BE2C (cell line): ENCODE data around the gene SLC39A9.
A peak's percentile ranks its signal among the peaks of the same experiment; 100 is the strongest.

Source experiments
- DNase-seq: peaks from one replicate; pipeline ENCODE4 v3.0.0-alpha.2; 2020
- H3K27me3 ChIP-seq: fragments of 250-450 bp; sonication (Bioruptor Pico); 2 replicates; pipeline ENCODE4 v1.5.1; 2020; ENCODE audit warnings: mild to moderate bottlenecking
- H3K36me3 ChIP-seq: fragments of 250-450 bp; sonication (Bioruptor Pico); 2 replicates; pipeline ENCODE4 v1.5.1; 2020; ENCODE audit warnings: mild to moderate bottlenecking
- H3K4me1 ChIP-seq: fragments of 250-450 bp; sonication (Bioruptor Pico); 2 replicates; pipeline ENCODE4 v1.5.1; 2020
- H3K4me3 ChIP-seq: 2 replicates; pipeline ENCODE4 v1.5.1; 2011; ENCODE audit warnings: low read depth, low read length
- H3K9me3 ChIP-seq: fragments of 250-450 bp; sonication (Bioruptor Pico); 2 replicates; pipeline ENCODE4 v1.5.1; 2020
- CTCF ChIP-seq: IDR thresholded peaks from 2 replicates; pipeline ENCODE4 v1.5.1; 2012; ENCODE audit warnings: mild to moderate bottlenecking, low read depth, low read length

Gene SLC39A9

GRCh38 chr14:69358233-69358963 is 40.1 kb upstream of the SLC39A9 start:
- DNase-seq: no peak
- Histone ChIP-seq H3K36me3 (no peaks in the 10 kb centered on the region; the same call in 1 of the 2 replicates), H3K4me3 (no peak overlapping the region), H3K9me3 (no peaks in the 10 kb centered on the region), H3K4me1 (peaks cover 5% of the 10 kb centered on the region; the same call in 1 of the 2 replicates), H3K27me3 (no peaks in the 10 kb centered on the region)
- TF ChIP-seq CTCF: no peak

- no peaks in the 10 kb centered on the region; the same call in 1 of the 2 replicates for H3K36me3 ChIP-seq
- H3K4me3 ChIP-seq: no peak overlapping the region
- H3K4me1 ChIP-seq: peaks cover 5% of the 10 kb centered on the region; the same call in 1 of the 2 replicates
- no peak for TF ChIP-seq CTCF
- no peaks in the 10 kb centered on the region for H3K27me3 ChIP-seq
- DNase-seq: no peak
- no peaks in the 10 kb centered on the region for H3K9me3 ChIP-seq
Measured at GRCh38 chr14:69358966-69359365, 39.5 kb upstream of the SLC39A9 start.

- no peaks in the 10 kb centered on the region for H3K27me3 ChIP-seq
- no peak for TF ChIP-seq CTCF
- H3K9me3 ChIP-seq: no peaks in the 10 kb centered on the region
- H3K4me3 ChIP-seq: no peak overlapping the region
- peak; percentile 25 for DNase-seq
- H3K4me1 ChIP-seq: peaks cover 5% of the 10 kb centered on the region; the same call in 1 of the 2 replicates
- no peaks in the 10 kb centered on the region; the same call in 1 of the 2 replicates for H3K36me3 ChIP-seq
Measured at GRCh38 chr14:69360438-69361108, 37.9 kb upstream of the SLC39A9 start.

GRCh38 chr14:69363055-69363454 is 35.4 kb upstream of the SLC39A9 start:
- no peaks in the 10 kb centered on the region; the same call in 1 of the 2 replicates for H3K36me3 ChIP-seq
- peaks cover 5% of the 10 kb centered on the region; the same call in 1 of the 2 replicates for H3K4me1 ChIP-seq
- TF ChIP-seq CTCF: peak; percentile 57
- no peak overlapping the region for H3K4me3 ChIP-seq
- no peaks in the 10 kb centered on the region for H3K9me3 ChIP-seq
- H3K27me3 ChIP-seq: no peaks in the 10 kb centered on the region
- peak; percentile 67 for DNase-seq

- no peaks in the 10 kb centered on the region for H3K27me3 ChIP-seq
Measured at GRCh38 chr14:69363964-69364363, 34.5 kb upstream of the SLC39A9 start.

More at GRCh38 chr14:69363964-69364363, 34.5 kb upstream of the SLC39A9 start:
- no peaks in the 10 kb centered on the region for H3K9me3 ChIP-seq
- no peak for TF ChIP-seq CTCF
- no peak for DNase-seq
- no peaks in the 10 kb centered on the region; the same call in 1 of the 2 replicates for H3K36me3 ChIP-seq
- H3K4me3 ChIP-seq: no peak overlapping the region
- peaks cover 5% of the 10 kb centered on the region; the same call in 1 of the 2 replicates for H3K4me1 ChIP-seq
